Metanephros (tissue), 1 donor: ENCODE data around the gene TMEM186. TPM values are rescaled to one million over a fixed set of nuclear protein-coding genes. Genes with fewer than 3 reads are reported as not detected.

Experiments
- total RNA-seq: library from RNA; depleted of rRNA; stranded (reverse); fragments of >200 nt; gene quantifications from one replicate; pipeline ENCODE4 v1.2.3, GENCODE V29; 2014

TMEM186 gene, protein sequence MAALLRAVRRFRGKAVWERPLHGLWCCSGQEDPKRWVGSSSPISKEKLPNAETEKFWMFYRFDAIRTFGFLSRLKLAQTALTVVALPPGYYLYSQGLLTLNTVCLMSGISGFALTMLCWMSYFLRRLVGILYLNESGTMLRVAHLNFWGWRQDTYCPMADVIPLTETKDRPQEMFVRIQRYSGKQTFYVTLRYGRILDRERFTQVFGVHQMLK
- 8.4 TPM for total RNA-seq

DNA sequence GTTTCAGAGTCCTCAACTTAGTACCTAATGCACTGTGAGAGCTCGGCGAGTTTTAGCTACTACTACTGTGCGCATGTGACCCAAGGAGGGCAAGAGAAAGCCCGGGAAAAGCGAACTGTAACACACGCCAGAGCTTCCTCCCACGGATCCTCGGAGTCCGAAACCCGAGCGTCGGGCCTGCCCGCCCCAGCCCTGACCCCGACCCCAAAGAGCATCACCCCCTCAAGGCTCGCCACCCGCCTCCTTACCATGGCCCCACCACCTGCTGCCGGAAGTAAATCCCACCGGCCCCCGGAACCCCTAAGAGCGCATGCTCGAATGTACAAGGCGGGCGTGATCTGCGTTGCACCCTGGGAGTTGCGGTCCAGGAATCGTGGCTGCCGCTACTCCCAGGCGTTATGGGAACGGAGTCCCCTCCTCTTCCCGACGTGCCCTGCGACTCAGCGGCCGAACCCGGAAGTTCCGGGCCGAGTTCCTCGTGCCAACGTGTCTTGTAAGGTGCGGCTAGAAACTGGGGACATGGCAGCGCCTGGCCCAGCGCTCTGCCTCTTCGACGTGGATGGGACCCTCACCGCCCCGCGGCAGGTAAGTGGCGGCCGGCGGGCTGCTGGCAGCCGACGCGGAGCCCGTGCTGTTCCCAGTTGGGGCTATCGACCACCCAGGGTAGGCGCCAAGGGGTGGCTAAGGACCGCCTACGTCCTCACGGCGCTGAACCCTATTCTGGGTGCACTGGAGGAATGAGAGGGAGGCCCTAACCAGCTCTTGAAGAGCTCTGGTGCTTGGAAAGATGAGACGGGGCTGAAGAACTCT lies at the start of gene TMEM186, which contains the start of gene PMM2:
Gene TMEM186, minus strand, starts transcription at position 276 of the 810 bp plus-strand sequence. Its CDS starts 25 bp downstream, at position 251.
Gene PMM2, plus strand, starts transcription at position 476 of the 810 bp plus-strand sequence. Its CDS starts 44 bp downstream, at position 520.

Other genes starting within 250 kb of the TMEM186 start
- gene TMEM114, start 207.1 kb downstream of the TMEM186 start, total RNA-seq = not detected
- 42.9 TPM for gene METTL22, start 175.9 kb downstream of the TMEM186 start, total RNA-seq
- 29.8 TPM for gene ABAT, start 123.0 kb downstream of the TMEM186 start, total RNA-seq
- gene PMM2, start 200 bp upstream of the TMEM186 start, total RNA-seq = 19.8 TPM
- 81.0 TPM for gene CARHSP1, start 71.4 kb upstream of the TMEM186 start, total RNA-seq
- gene LITAFD, start 84.7 kb upstream of the TMEM186 start, total RNA-seq = not detected
- 105 TPM for gene USP7, start 166.3 kb upstream of the TMEM186 start, total RNA-seq